HL-60 (cell line): ENCODE results near the gene PTPRD.
A peak's percentile ranks its signal among the peaks of the same experiment; 100 is the strongest.

Experiments used
- DNase-seq, 2 experiments: peaks; one replicate each; pipeline ENCODE4 v3.0.0-alpha.2; 2010 to 2020; ENCODE audit warnings: low read depth in 1 of 2, low spot score in 1 of 2
- H3K27ac ChIP-seq: fragments of 250-450 bp; sonication (Bioruptor Pico); replicated peaks from 2 replicates; pipeline ENCODE4 v1.5.1; 2020; ENCODE audit warnings: mild to moderate bottlenecking, moderate library complexity
- H3K27me3 ChIP-seq: fragments of 250-450 bp; sonication (Bioruptor Pico); 2 replicates; pipeline ENCODE4 v1.5.1; 2021; ENCODE audit warnings: mild to moderate bottlenecking, moderate library complexity; ENCODE audit not compliant: insufficient read depth, poor library complexity, severe bottlenecking
- H3K4me3 ChIP-seq: replicated peaks from 2 replicates; pipeline ENCODE4 v1.5.1; 2011; ENCODE audit warnings: mild to moderate bottlenecking, control low read depth, low read length; ENCODE audit not compliant: insufficient read depth
- CTCF ChIP-seq: IDR thresholded peaks from one replicate; pipeline ENCODE4 v1.5.1; 2011; ENCODE audit warnings: low read length, control low read depth, inconsistent platforms; ENCODE audit not compliant: insufficient read depth
- GABPA ChIP-seq: IDR thresholded peaks from 2 replicates; pipeline ENCODE4 v1.6.1; 2012; ENCODE audit warnings: low read depth
- POLR2AphosphoS5 ChIP-seq: IDR thresholded peaks from 2 replicates; pipeline ENCODE4 v1.6.1; 2012; ENCODE audit warnings: low read depth
- SPI1 ChIP-seq: IDR thresholded peaks from 2 replicates; pipeline ENCODE4 v1.6.1; 2012; ENCODE audit warnings: low read depth, mild to moderate bottlenecking, borderline replicate concordance
- TF ChIP-seq, protein P1 (sequence below): IDR thresholded peaks from 2 replicates; pipeline ENCODE4 v1.6.1; 2012; ENCODE audit warnings: low read depth; ENCODE audit not compliant: insufficient replicate concordance

Gene PTPRD

GRCh38 chr9:8569823-8570222 lies 2043.0 kb downstream of the PTPRD start:
- Histone ChIP-seq H3K27me3 (no peaks in the 10 kb centered on the region), H3K4me3 (no peak overlapping the region), H3K27ac (no peak overlapping the region)
- TF ChIP-seq GABPA (no peak), SPI1 (no peak), CTCF (no peak), POLR2AphosphoS5 (no peak)
- TF ChIP-seq, protein P1, sequence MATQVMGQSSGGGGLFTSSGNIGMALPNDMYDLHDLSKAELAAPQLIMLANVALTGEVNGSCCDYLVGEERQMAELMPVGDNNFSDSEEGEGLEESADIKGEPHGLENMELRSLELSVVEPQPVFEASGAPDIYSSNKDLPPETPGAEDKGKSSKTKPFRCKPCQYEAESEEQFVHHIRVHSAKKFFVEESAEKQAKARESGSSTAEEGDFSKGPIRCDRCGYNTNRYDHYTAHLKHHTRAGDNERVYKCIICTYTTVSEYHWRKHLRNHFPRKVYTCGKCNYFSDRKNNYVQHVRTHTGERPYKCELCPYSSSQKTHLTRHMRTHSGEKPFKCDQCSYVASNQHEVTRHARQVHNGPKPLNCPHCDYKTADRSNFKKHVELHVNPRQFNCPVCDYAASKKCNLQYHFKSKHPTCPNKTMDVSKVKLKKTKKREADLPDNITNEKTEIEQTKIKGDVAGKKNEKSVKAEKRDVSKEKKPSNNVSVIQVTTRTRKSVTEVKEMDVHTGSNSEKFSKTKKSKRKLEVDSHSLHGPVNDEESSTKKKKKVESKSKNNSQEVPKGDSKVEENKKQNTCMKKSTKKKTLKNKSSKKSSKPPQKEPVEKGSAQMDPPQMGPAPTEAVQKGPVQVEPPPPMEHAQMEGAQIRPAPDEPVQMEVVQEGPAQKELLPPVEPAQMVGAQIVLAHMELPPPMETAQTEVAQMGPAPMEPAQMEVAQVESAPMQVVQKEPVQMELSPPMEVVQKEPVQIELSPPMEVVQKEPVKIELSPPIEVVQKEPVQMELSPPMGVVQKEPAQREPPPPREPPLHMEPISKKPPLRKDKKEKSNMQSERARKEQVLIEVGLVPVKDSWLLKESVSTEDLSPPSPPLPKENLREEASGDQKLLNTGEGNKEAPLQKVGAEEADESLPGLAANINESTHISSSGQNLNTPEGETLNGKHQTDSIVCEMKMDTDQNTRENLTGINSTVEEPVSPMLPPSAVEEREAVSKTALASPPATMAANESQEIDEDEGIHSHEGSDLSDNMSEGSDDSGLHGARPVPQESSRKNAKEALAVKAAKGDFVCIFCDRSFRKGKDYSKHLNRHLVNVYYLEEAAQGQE = no peak
- DNase-seq = no peak

- H3K27ac ChIP-seq = no peak overlapping the region
- TF ChIP-seq CTCF (no peak), POLR2AphosphoS5 (no peak), GABPA (no peak), SPI1 (no peak)
- TF ChIP-seq, protein P1 = no peak
- H3K27me3 ChIP-seq = no peaks in the 10 kb centered on the region
These were observed 2044.7 kb downstream of the PTPRD start for GRCh38 chr9:8567963-8568579.

GRCh38 chr9:8564960-8565359 lies 2047.8 kb downstream of the PTPRD start:
- Histone ChIP-seq H3K4me3 (no peak overlapping the region), H3K27ac (no peak overlapping the region), H3K27me3 (no peaks in the 10 kb centered on the region)
- TF ChIP-seq SPI1 (peak; percentile 10; the same call in 1 of the 2 replicates), GABPA (no peak)
- DNase-seq = no peak

More at GRCh38 chr9:8567963-8568579, 2044.7 kb downstream of the PTPRD start:
- no peak for DNase-seq
- no peak overlapping the region for H3K4me3 ChIP-seq

DNA sequence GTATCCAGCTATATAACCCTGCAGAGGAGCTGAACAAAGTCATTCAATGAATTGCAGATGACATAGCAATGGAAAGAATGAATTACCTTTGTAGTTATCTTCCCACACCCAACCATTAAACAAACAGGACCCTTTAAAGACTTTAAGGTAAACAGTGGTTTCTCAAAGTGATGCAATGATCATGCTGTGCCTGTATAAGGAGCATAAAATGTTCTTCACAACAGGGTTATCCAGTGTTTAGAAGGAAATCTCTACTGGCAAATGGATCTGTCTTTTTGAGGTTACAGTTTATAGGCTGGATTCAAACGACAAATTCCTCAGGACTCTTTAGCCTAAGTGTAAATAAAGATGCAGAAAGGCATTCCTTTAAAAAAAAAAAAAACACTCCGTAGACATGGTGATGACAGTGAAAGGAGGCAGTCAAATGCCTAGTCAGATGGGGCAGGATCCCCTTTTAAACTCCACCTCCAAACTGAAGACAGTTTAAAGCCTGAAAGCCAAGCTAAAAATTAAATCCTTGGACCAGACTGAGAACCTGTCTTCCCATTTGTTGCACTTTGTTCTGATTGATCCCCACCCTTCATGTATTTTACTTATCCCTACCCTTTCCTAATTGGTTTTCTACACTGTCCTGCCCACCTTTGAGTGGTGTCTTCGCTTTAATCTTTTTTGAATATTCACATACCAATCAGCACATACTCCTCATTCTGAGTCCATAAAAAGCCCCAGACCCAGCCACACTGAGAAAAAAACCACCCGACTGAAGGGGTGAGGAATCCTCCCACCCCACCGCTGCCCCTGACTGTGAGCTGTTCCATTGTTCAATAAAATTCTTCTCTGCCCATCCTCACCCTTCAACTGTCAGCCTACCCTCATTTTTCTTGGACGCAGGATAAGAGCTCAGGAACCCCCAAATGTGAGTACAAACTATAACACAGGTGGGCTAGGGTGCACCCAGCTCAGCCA lies 2052.0 kb downstream of the PTPRD start:
- H3K27ac ChIP-seq = no peak overlapping the region
- DNase-seq = no peak
- TF ChIP-seq CTCF = no peak
- TF ChIP-seq GABPA = no peak
- no peak for TF ChIP-seq POLR2AphosphoS5
- no peak for TF ChIP-seq SPI1
- TF ChIP-seq, protein P1 = no peak

More for the DNA sequence above, 2052.0 kb downstream of the PTPRD start:
- no peaks in the 10 kb centered on the region for H3K27me3 ChIP-seq
- H3K4me3 ChIP-seq = no peak overlapping the region
